Loucy (cell line): Measurements from ENCODE around the gene UPF1.

Experiments
- H2AFZ ChIP-seq: fragments of 200-600 bp; sonication (generic); 2 replicates; pipeline ENCODE4 v1.6.0; 2016; ENCODE audit warnings: antibody characterized with exemption, mild to moderate bottlenecking, low read length, moderate library complexity
- H3F3A ChIP-seq: fragments of 200-600 bp; 2 replicates; pipeline ENCODE4 v1.6.0; 2016; ENCODE audit warnings: antibody characterized with exemption, low read depth, mild to moderate bottlenecking
- H3K27me3 ChIP-seq: fragments of 200-600 bp; sonication (generic); 2 replicates; pipeline ENCODE4 v1.6.1; 2014; ENCODE audit warnings: low read length, mild to moderate bottlenecking; ENCODE audit not compliant: insufficient read depth, poor library complexity, severe bottlenecking
- H3K36me3 ChIP-seq: fragments of 200-600 bp; sonication (generic); 2 replicates; pipeline ENCODE4 v1.6.1; 2016; ENCODE audit warnings: low read length; ENCODE audit not compliant: insufficient read depth
- H3K4me1 ChIP-seq: fragments of 200-600 bp; sonication (generic); 2 replicates; pipeline ENCODE4 v1.5.1; 2014; ENCODE audit warnings: low read length, mild to moderate bottlenecking; ENCODE audit not compliant: insufficient read depth, poor library complexity, severe bottlenecking
- H3K4me2 ChIP-seq: fragments of 200-600 bp; sonication (generic); 2 replicates; pipeline ENCODE4 v1.6.0; 2014; ENCODE audit warnings: antibody characterized with exemption, low read length, low read depth, mild to moderate bottlenecking; ENCODE audit not compliant: poor library complexity, severe bottlenecking
- H3K4me3 ChIP-seq: fragments of 200-600 bp; sonication (generic); 2 replicates; pipeline ENCODE4 v1.5.1; 2014; ENCODE audit warnings: low read length, mild to moderate bottlenecking, mixed read lengths; ENCODE audit not compliant: poor library complexity, severe bottlenecking
- H3K79me2 ChIP-seq: fragments of 200-600 bp; sonication (generic); 2 replicates; pipeline ENCODE4 v1.6.1; 2014; ENCODE audit warnings: low read length; ENCODE audit not compliant: insufficient read depth
- H3K9ac ChIP-seq: fragments of 200-600 bp; sonication (generic); 2 replicates; pipeline ENCODE4 v1.6.0; 2014; ENCODE audit warnings: mild to moderate bottlenecking, low read depth, low read length, moderate library complexity; ENCODE audit not compliant: poor library complexity, severe bottlenecking
- H3K9me2 ChIP-seq: fragments of 200-600 bp; sonication (generic); replicated peaks from 2 replicates; pipeline ENCODE4 v1.6.1; 2016; ENCODE audit warnings: low read depth, low read length, mixed read lengths
- H3K9me3 ChIP-seq: fragments of 200-600 bp; sonication (generic); 2 replicates; pipeline ENCODE4 v1.6.1; 2014; ENCODE audit warnings: mild to moderate bottlenecking, antibody characterized with exemption, low read length, low read depth; ENCODE audit not compliant: insufficient read depth
- H4K20me1 ChIP-seq: fragments of 200-600 bp; sonication (generic); 2 replicates; pipeline ENCODE4 v1.6.0; 2014; ENCODE audit warnings: antibody characterized with exemption, low read length, mild to moderate bottlenecking; ENCODE audit not compliant: insufficient read depth, poor library complexity, severe bottlenecking
- CTCF ChIP-seq: fragments of 200-600 bp; sonication (generic); conservative IDR thresholded peaks from 2 replicates; pipeline ENCODE4 v1.5.1; 2014; ENCODE audit warnings: mild to moderate bottlenecking, antibody characterized with exemption, low read length
- EZH2phosphoT487 ChIP-seq: fragments of 200-600 bp; IDR thresholded peaks from 2 replicates; pipeline ENCODE4 v1.6.1; 2018; ENCODE audit warnings: antibody characterized with exemption, mild to moderate bottlenecking, moderate library complexity, borderline replicate concordance

UPF1 gene

GRCh38 chr19:18858906-18859646 is 27.3 kb downstream of the UPF1 start:
- Histone ChIP-seq H3K79me2 (no peaks in the 10 kb centered on the region), H4K20me1 (peaks cover 6% of the 10 kb centered on the region)

GRCh38 chr19:18859676-18860301 is 28.0 kb downstream of the UPF1 start:
- Histone ChIP-seq H4K20me1 (peaks cover 6% of the 10 kb centered on the region), H3K4me2 (no peak overlapping the region), H3K9ac (no peak overlapping the region), H2AFZ (no peak overlapping the region), H3K4me3 (no peak overlapping the region), H3K36me3 (peaks cover 98% of the 10 kb centered on the region; the same call in 1 of the 2 replicates), H3F3A (no peaks in the 10 kb centered on the region), H3K27me3 (no peaks in the 10 kb centered on the region), H3K79me2 (no peaks in the 10 kb centered on the region), H3K4me1 (no peaks in the 10 kb centered on the region), H3K9me2 (no peaks in the 10 kb centered on the region), H3K9me3 (no peaks in the 10 kb centered on the region)
- TF ChIP-seq EZH2phosphoT487, result no peak
- no peak for TF ChIP-seq CTCF

More at GRCh38 chr19:18858906-18859646, 27.3 kb downstream of the UPF1 start:
- no peak for TF ChIP-seq CTCF
- no peak for TF ChIP-seq EZH2phosphoT487
- Histone ChIP-seq H3K9me3 (no peaks in the 10 kb centered on the region), H3K4me3 (no peak overlapping the region), H3K27me3 (no peaks in the 10 kb centered on the region), H2AFZ (no peak overlapping the region), H3K36me3 (peaks cover 99% of the 10 kb centered on the region; the same call in 1 of the 2 replicates), H3K4me2 (no peak overlapping the region), H3K4me1 (no peaks in the 10 kb centered on the region), H3K9me2 (no peaks in the 10 kb centered on the region), H3K9ac (no peak overlapping the region), H3F3A (no peaks in the 10 kb centered on the region)

- Histone ChIP-seq H3K4me2 (no peak overlapping the region), H3K4me3 (no peak overlapping the region), H3K9me2 (no peaks in the 10 kb centered on the region), H3K9me3 (no peaks in the 10 kb centered on the region), H3K27me3 (no peaks in the 10 kb centered on the region), H3K36me3 (peaks cover 98% of the 10 kb centered on the region; the same call in 1 of the 2 replicates), H3K9ac (no peak overlapping the region), H2AFZ (no peak overlapping the region), H3F3A (no peaks in the 10 kb centered on the region), H4K20me1 (peaks cover 6% of the 10 kb centered on the region), H3K79me2 (no peaks in the 10 kb centered on the region), H3K4me1 (no peaks in the 10 kb centered on the region)
- no peak for TF ChIP-seq EZH2phosphoT487
These were observed 28.5 kb downstream of the UPF1 start for GRCh38 chr19:18860302-18860700.
